D721Med (cell line): ENCODE data around the gene MBP.

ENCODE experiments used
- DNase-seq: peaks from one replicate; pipeline ENCODE4 v3.0.0; 2011; ENCODE audit warnings: low spot score; ENCODE audit not compliant: insufficient read length
- FAIRE-seq: peaks from 2 replicates; lab custom pipeline; 2011; peaks lifted over from hg19 to GRCh38; lab: Jason Lieb, UNC
- TF ChIP-seq, protein P1 (sequence below): IDR thresholded peaks from 2 replicates; pipeline ENCODE4 v1.5.1; 2012; ENCODE audit warnings: mild to moderate bottlenecking, control low read depth; ENCODE audit not compliant: insufficient read depth; ENCODE audit errors: missing control alignments

Gene MBP

GRCh38 chr18:77013811-77014521 is 118.6 kb downstream of the MBP start:
- FAIRE-seq (peak; percentile 29), DNase-seq (no peak)
- TF ChIP-seq, protein P1, sequence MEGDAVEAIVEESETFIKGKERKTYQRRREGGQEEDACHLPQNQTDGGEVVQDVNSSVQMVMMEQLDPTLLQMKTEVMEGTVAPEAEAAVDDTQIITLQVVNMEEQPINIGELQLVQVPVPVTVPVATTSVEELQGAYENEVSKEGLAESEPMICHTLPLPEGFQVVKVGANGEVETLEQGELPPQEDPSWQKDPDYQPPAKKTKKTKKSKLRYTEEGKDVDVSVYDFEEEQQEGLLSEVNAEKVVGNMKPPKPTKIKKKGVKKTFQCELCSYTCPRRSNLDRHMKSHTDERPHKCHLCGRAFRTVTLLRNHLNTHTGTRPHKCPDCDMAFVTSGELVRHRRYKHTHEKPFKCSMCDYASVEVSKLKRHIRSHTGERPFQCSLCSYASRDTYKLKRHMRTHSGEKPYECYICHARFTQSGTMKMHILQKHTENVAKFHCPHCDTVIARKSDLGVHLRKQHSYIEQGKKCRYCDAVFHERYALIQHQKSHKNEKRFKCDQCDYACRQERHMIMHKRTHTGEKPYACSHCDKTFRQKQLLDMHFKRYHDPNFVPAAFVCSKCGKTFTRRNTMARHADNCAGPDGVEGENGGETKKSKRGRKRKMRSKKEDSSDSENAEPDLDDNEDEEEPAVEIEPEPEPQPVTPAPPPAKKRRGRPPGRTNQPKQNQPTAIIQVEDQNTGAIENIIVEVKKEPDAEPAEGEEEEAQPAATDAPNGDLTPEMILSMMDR = no peak

GRCh38 chr18:77012806-77013541 is 119.6 kb downstream of the MBP start:
- FAIRE-seq (peak; percentile 70), DNase-seq (no peak)
- TF ChIP-seq, protein P1 = no peak

DNA sequence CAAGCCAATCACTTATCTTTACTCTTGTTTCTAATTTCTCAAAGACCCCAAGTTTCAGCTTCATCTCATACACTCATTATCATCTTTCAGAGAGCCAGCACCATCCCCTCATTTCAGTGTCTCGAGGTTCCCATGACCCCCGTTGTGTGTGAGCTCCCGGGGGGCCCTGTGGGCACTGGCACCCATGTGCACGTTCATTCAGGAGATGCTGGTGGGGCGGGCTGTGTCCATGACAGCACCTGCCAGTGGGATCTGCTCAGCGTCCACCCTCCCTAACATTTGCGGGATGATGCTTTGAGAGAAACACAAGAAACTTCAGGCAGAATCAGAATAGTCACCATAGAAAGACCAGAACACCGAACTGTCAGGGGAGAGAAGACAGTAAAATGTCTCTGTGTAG is 120.5 kb downstream of the MBP start:
- TF ChIP-seq, protein P1 = no peak
- no peak for DNase-seq
- FAIRE-seq = no peak

GRCh38 chr18:77009675-77010074 is 122.9 kb downstream of the MBP start:
- no peak for FAIRE-seq
- DNase-seq = no peak
- TF ChIP-seq, protein P1 = no peak

GRCh38 chr18:77008576-77009315 is 123.8 kb downstream of the MBP start:
- FAIRE-seq (no peak), DNase-seq (no peak)
- TF ChIP-seq, protein P1 = no peak

- DNase-seq (no peak), FAIRE-seq (no peak)
- TF ChIP-seq, protein P1 = no peak
Observed at GRCh38 chr18:77008006-77008405, 124.6 kb downstream of the MBP start.
